K562 (cell line): ENCODE measurements around the gene RPL28. TPM values are rescaled to one million over a fixed set of nuclear protein-coding genes. Genes with fewer than 3 reads are reported as not detected.
A peak's percentile ranks its signal among the peaks of the same experiment; 100 is the strongest.

Experiments used
- ARID1B ChIP-seq: fragments of 450-650 bp; IDR thresholded peaks from 2 replicates; pipeline ENCODE4 v1.6.1; 2016; ENCODE audit warnings: antibody characterized with exemption, mild to moderate bottlenecking, inconsistent platforms
- CEBPG ChIP-seq, 3 experiments: fragments of 200-800 bp in 1 of 3; sonication (Bioruptor generic) in 1 of 3; sonication (generic) in 1 of 3; formaldehyde crosslinking in 1 of 3; IDR thresholded peaks in 2 of 3; conservative IDR thresholded peaks in 1 of 3; 2 replicates each; pipeline versions ENCODE4 v1.6.1 to v1.8.0; 2016 to 2022; ENCODE audit warnings: missing compliant biosample characterization in 2 of 3, missing genetic modification characterization in 2 of 3, mild to moderate bottlenecking in 1 of 3, missing genetic modification reagents in 1 of 3
- CREB3L1 ChIP-seq: fragments of 450-650 bp; IDR thresholded peaks from 2 replicates; pipeline ENCODE4 v1.6.1; 2014; ENCODE audit warnings: low read depth, mild to moderate bottlenecking, moderate library complexity, borderline replicate concordance
- ESRRB ChIP-seq: fragments of 250-450 bp; sonication (Bioruptor Pico); IDR thresholded peaks from 2 replicates; pipeline ENCODE4 v1.5.0; 2020; ENCODE audit warnings: mild to moderate bottlenecking, moderate library complexity, borderline replicate concordance
- HDGF ChIP-seq: fragments of 450-650 bp; IDR thresholded peaks from 2 replicates; pipeline ENCODE4 v1.6.1; 2016
- MCM3 ChIP-seq: fragments of 450-650 bp; IDR thresholded peaks from 2 replicates; pipeline ENCODE4 v1.6.1; 2016
- MED1 ChIP-seq: sonication (generic); formaldehyde crosslinking; IDR thresholded peaks from 2 replicates; pipeline ENCODE4 v1.8.1; 2023; ENCODE audit warnings: missing genetic modification reagents, borderline replicate concordance
- MTA1 ChIP-seq: fragments of 450-650 bp; IDR thresholded peaks from 2 replicates; pipeline ENCODE4 v1.6.1; 2017; ENCODE audit warnings: borderline replicate concordance
- PTBP1 ChIP-seq: fragments of 200-400 bp; formaldehyde crosslinking; IDR thresholded peaks from 2 replicates; pipeline ENCODE4 v1.6.1; 2017; ENCODE audit warnings: low read depth, low read length
- SAFB ChIP-seq: fragments of 200-400 bp; formaldehyde crosslinking; IDR thresholded peaks from 2 replicates; pipeline ENCODE4 v1.6.1; 2017; ENCODE audit warnings: low read depth, low read length, borderline replicate concordance
- YY1 ChIP-seq, 3 experiments: IDR thresholded peaks; 2 replicates each; pipeline ENCODE4 v1.6.1; 2011; ENCODE audit warnings: low read length in 2 of 3, mild to moderate bottlenecking in 2 of 3, moderate library complexity in 2 of 3, borderline replicate concordance in 1 of 3, control low read depth in 1 of 3, low read depth in 1 of 3; ENCODE audit not compliant: insufficient read depth in 3 of 3, insufficient replicate concordance in 2 of 3, control insufficient read depth in 1 of 3, insufficient read length in 1 of 3; ENCODE audit errors: extremely low read depth in 1 of 3
- ZNF561 ChIP-seq: fragments of 450-650 bp; formaldehyde crosslinking; conservative IDR thresholded peaks from 2 replicates; pipeline ENCODE4 v1.4.0; 2020; ENCODE audit warnings: mild to moderate bottlenecking, moderate library complexity
- ZNF583 ChIP-seq: fragments of 250-450 bp; sonication (Bioruptor Pico); IDR thresholded peaks from 2 replicates; pipeline ENCODE4 v1.4.0; 2020
- ZNF584 ChIP-seq: fragments of 200-800 bp; sonication (Bioruptor generic); IDR thresholded peaks from 2 replicates; pipeline ENCODE4 v1.6.1; 2016; ENCODE audit warnings: low read depth, mild to moderate bottlenecking, missing genetic modification characterization, missing compliant biosample characterization
- polyA plus RNA-seq, 8 experiments: library from polyadenylated mRNA; depleted of rRNA in 4 of 8; stranded (reverse) in 5 of 8; unstranded in 3 of 8; fragments of >200 nt; fragmentation: Nextera tagmentation in 2 of 8; fragmentation: Illumina TruSeq in 1 of 8; extraction: Ambion mirVana in 2 of 8; extraction: Trizol in 1 of 8; gene quantifications; 2 replicates each; pipeline versions ENCODE4 v1.2.1 to v1.2.3, GENCODE V29; 2011 to 2014; ENCODE audit warnings: inconsistent platforms in 1 of 8, missing spikeins in 1 of 8
- total RNA-seq, 7 experiments: library from RNA; depleted of rRNA in 6 of 7; stranded (reverse); fragments of >200 nt in 6 of 7; fragmentation: Illumina TruSeq in 2 of 7; extraction: Trizol in 2 of 7; gene quantifications; 2 replicates each; pipeline versions ENCODE4 v1.2.1 to v1.2.3, GENCODE V29; 2011 to 2021; ENCODE audit warnings: low replicate concordance in 1 of 7
- TF ChIP-seq, protein P1 (sequence below): fragments of 450-650 bp; IDR thresholded peaks from 2 replicates; pipeline ENCODE4 v1.7.1; 2018; ENCODE audit warnings: mild to moderate bottlenecking, low read depth; ENCODE audit not compliant: partially characterized antibody

Gene RPL28
- total and polyA plus RNA-seq, 9 of the 15 experiments (the other 6 are each of a cell fraction or from before 2014, with no cell fraction given) = 124 to 3,106 (median 622) TPM

DNA sequence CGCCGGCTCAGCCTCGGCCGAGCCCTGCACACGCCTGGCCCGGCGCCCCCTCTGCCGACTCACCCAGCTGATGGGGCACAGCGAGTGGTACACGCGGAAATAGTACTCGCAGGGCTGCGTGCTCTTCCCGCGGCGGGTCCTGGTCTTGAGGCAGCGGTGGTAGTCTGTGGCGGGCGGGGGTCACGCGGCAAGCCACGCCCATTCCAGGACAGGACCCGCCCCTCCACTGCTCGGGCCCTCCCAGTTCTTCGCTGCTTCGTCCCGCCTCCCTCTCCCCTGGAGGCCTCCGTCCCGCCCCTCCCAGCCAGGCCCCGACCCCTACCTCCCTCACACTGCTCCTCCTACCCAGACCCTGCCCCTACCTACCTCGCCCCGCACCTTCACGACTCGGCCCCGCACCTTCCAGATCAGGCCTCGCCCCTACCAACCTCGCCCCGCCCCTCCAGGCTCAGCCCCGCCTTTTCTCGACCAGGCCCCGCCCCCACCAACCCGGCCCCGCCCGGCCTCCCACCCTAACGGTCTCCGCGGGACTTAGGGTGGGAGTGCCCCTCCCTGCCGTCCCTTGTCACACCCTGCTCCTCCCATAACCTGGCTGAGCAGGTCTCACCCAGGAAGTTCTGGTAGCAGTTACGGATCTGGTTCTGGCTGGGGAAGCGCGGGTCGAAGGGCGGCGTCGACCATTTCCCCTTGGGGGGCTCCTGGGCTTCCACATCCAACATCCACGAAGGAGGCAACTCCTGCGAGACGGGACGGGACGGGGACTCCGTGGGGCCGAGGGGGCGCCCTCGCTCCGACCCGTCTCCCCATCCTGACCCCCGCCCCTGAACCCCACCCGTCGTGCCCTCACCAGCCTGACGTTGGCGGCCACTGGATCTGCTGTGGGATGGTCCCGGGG is 31.7 kb upstream of the RPL28 start (continued):
- TF ChIP-seq MCM3 = no peak
- TF ChIP-seq CEBPG (CRISPR knock-in tag; IDR thresholded peaks at IDR 0.05) = no peak
- no peak for TF ChIP-seq CEBPG (tag; conservative IDR thresholded peaks at IDR 0.05 in 1 of 2, IDR thresholded peaks at IDR 0.05 in 1 of 2)
- no peak for TF ChIP-seq ZNF584
- peak; percentile 80; the same call in 1 of the 2 replicates for TF ChIP-seq SAFB
- no peak for TF ChIP-seq MTA1
- no peak for TF ChIP-seq CREB3L1
- no peak for TF ChIP-seq YY1 (IDR thresholded peaks at IDR 0.05; ENCODE audit: borderline replicate concordance in 1 of 3, control insufficient read depth in 1 of 3, extremely low read depth in 1 of 3, insufficient read depth in 3 of 3, insufficient read length in 1 of 3, insufficient replicate concordance in 2 of 3, low read depth in 1 of 3, low read length in 2 of 3)
- TF ChIP-seq ESRRB (CRISPR knock-in tag) = no peak
- TF ChIP-seq ZNF583 (CRISPR knock-in tag) = no peak
- no peak for TF ChIP-seq HDGF
- TF ChIP-seq MED1 (CRISPR knock-in tag) = no peak
- TF ChIP-seq PTBP1 = no peak
- TF ChIP-seq, protein P1, sequence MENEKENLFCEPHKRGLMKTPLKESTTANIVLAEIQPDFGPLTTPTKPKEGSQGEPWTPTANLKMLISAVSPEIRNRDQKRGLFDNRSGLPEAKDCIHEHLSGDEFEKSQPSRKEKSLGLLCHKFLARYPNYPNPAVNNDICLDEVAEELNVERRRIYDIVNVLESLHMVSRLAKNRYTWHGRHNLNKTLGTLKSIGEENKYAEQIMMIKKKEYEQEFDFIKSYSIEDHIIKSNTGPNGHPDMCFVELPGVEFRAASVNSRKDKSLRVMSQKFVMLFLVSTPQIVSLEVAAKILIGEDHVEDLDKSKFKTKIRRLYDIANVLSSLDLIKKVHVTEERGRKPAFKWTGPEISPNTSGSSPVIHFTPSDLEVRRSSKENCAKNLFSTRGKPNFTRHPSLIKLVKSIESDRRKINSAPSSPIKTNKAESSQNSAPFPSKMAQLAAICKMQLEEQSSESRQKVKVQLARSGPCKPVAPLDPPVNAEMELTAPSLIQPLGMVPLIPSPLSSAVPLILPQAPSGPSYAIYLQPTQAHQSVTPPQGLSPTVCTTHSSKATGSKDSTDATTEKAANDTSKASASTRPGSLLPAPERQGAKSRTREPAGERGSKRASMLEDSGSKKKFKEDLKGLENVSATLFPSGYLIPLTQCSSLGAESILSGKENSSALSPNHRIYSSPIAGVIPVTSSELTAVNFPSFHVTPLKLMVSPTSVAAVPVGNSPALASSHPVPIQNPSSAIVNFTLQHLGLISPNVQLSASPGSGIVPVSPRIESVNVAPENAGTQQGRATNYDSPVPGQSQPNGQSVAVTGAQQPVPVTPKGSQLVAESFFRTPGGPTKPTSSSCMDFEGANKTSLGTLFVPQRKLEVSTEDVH = no peak
- no peak for TF ChIP-seq ARID1B
- no peak for TF ChIP-seq ZNF561 (CRISPR knock-in tag)
